Measurements from ENCODE around the gene SMIM9.

SMIM9 gene

DNA sequence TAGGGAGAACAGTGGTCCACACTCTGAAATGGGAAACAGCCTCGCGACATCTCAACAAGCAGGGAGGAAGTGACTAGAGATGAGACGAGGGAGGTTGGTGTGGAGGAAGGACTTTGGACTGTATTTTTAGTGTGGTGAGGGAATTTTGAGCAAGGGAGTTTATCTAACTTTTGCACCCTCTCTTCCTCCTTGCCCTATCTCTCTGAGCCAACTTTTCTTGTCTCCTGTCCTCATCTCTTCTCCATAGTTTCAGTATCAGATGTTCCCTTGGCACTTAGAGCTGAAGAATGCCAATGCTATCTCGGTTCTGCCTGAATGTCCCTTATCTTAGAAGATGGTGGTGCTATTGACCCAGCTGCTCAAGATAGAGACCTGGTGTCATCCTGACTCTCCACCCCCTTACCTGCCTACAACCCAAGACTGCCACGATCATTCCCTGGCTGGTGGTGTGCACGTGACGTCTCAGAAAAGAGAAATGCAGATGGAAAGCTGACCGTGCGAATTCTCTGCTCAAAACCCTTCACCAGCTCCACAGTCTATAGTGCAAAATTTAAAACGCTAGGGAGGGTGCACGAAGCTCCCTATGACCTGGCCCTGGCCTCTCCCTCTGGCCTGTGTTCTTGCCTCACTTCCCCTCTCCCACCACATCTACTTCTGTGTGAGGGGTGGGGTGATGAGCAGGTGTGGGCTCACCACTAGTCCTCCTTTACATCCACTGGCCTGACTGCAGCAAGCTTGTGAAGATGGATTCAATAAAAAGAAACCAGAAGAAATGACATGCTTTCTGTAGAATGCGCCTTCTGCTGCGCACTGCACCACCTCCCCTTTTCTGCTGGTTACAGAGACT lies 50.1 kb downstream of the SMIM9 start:
- Histone ChIP-seq H3K9me3 (ENCODE audit: insufficient read depth, low read length) (no peaks in the 10 kb centered on the region), H2AFZ (ENCODE audit: low read depth, low read length) (no peak overlapping the region), H3K27ac (ENCODE audit: low read length) (no peak overlapping the region), H3K4me3 (ENCODE audit: low read length) (no peak overlapping the region), H3K27me3 (ENCODE audit: low read depth, low read length) (no peaks in the 10 kb centered on the region), H3K4me1 (ENCODE audit: low read length) (no peaks in the 10 kb centered on the region), H3K36me3 (replicated peaks; ENCODE audit: low read depth, low read length) (peaks cover 2% of the 10 kb centered on the region), H3K9ac (ENCODE audit: low read length) (no peak overlapping the region), H3K79me2 (ENCODE audit: low read length) (no peaks in the 10 kb centered on the region), H3K4me2 (ENCODE audit: low read length) (no peak overlapping the region), H4K20me1 (ENCODE audit: insufficient read depth, low read length) (no peaks in the 10 kb centered on the region)
- TF ChIP-seq EZH2phosphoT487 (IDR thresholded peaks at IDR 0.05; ENCODE audit: low read depth) = no peak
- TF ChIP-seq CTCF (IDR thresholded peaks at IDR 0.05; ENCODE audit: low read depth, low read length) = no peak

DNA sequence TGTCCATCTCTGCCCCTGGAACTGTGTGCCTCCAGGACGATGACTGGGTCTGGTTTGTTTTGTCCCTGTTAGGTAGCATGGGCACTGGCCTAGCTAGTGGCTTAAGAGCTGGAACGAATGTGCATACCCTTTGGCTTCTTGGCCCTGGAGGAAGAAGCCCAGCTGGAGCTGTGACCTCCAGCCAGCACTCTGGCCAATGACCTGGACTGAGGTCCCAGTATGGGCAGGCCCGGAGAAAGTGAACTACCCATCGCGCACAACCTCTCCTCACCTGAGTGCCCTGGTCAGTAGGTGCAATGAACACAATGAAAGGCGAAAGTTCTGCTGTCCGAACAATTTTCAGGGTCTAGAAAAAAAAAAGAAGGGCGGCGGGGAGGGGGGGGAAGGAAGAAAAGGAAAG lies 53.5 kb downstream of the SMIM9 start:
- H3K4me1 ChIP-seq (ENCODE audit: low read length) = no peaks in the 10 kb centered on the region
- H3K36me3 ChIP-seq (replicated peaks; ENCODE audit: low read depth, low read length) = peaks cover 15% of the 10 kb centered on the region
- 0 out of 2 replicates have a peak, but pooled peaks cover 9% of the 10 kb centered on the region for H4K20me1 ChIP-seq (ENCODE audit: insufficient read depth, low read length)
- H3K79me2 ChIP-seq (ENCODE audit: low read length) = no peaks in the 10 kb centered on the region
- no peak overlapping the region for H3K27ac ChIP-seq (ENCODE audit: low read length)
- H3K4me3 ChIP-seq (ENCODE audit: low read length) = no peak overlapping the region
- no peak overlapping the region for H2AFZ ChIP-seq (ENCODE audit: low read depth, low read length)
- no peak overlapping the region for H3K4me2 ChIP-seq (ENCODE audit: low read length)
- no peak overlapping the region for H3K9ac ChIP-seq (ENCODE audit: low read length)
- no peaks in the 10 kb centered on the region for H3K27me3 ChIP-seq (ENCODE audit: low read depth, low read length)
- H3K9me3 ChIP-seq (ENCODE audit: insufficient read depth, low read length) = no peaks in the 10 kb centered on the region
- TF ChIP-seq CTCF (IDR thresholded peaks at IDR 0.05; ENCODE audit: low read depth, low read length) (no peak), EZH2phosphoT487 (IDR thresholded peaks at IDR 0.05; ENCODE audit: low read depth) (no peak)

DNA sequence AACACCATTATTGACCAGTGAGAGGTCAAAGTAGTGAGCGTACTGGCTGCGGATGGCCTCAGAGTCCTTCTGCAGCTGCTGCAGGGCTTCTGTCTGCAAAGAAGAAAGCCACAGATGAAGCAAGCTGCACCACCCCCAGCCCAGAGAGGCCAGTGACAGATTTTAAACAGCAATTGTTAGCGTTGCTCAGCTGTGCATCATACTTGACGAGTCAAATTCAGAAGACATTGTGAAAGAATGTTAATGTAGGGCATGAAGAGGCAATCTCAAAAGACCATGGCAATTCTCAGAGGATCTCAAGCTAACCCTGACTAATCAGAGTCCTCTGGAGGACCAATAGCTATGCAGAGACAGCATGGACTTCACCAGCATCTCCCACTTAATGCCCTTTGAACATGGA lies 55.2 kb downstream of the SMIM9 start:
- no peaks in the 10 kb centered on the region for H3K79me2 ChIP-seq (ENCODE audit: low read length)
- H3K36me3 ChIP-seq (replicated peaks; ENCODE audit: low read depth, low read length) = peaks cover 31% of the 10 kb centered on the region
- H3K9me3 ChIP-seq (ENCODE audit: insufficient read depth, low read length) = no peaks in the 10 kb centered on the region
- TF ChIP-seq CTCF (IDR thresholded peaks at IDR 0.05; ENCODE audit: low read depth, low read length) (no peak), EZH2phosphoT487 (IDR thresholded peaks at IDR 0.05; ENCODE audit: low read depth) (no peak)
- no peak overlapping the region for H3K4me3 ChIP-seq (ENCODE audit: low read length)
- no peak overlapping the region for H3K27ac ChIP-seq (ENCODE audit: low read length)
- no peak overlapping the region for H3K9ac ChIP-seq (ENCODE audit: low read length)
- no peak overlapping the region for H2AFZ ChIP-seq (ENCODE audit: low read depth, low read length)
- no peak overlapping the region for H3K4me2 ChIP-seq (ENCODE audit: low read length)
- H3K27me3 ChIP-seq (ENCODE audit: low read depth, low read length) = no peaks in the 10 kb centered on the region
- H4K20me1 ChIP-seq (ENCODE audit: insufficient read depth, low read length) = 0 out of 2 replicates have a peak, but pooled peaks cover 9% of the 10 kb centered on the region
- no peaks in the 10 kb centered on the region for H3K4me1 ChIP-seq (ENCODE audit: low read length)

DNA sequence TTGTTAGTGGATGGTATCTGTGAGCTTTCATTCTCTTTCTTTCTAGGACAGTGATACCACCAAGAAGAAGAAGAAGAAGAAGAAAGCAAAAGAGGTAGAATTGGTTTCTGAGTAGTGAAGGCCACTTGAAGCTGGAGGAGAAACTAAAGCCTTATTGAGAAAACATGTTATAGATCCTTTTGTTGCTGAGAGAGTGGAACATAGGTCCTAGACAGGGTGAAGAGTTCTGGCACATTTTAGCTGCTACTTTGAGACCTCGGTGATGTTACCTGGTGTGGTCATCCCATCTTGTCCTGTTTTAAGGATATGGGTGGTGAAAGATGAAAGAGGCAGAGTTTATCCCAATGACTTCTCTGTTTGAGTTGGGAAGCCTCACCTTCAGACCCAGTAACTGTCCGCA lies 57.7 kb downstream of the SMIM9 start:
- peaks cover 43% of the 10 kb centered on the region for H3K36me3 ChIP-seq (replicated peaks; ENCODE audit: low read depth, low read length)
- H3K27ac ChIP-seq (ENCODE audit: low read length) = no peak overlapping the region
- H3K27me3 ChIP-seq (ENCODE audit: low read depth, low read length) = no peaks in the 10 kb centered on the region
- no peak overlapping the region for H3K4me2 ChIP-seq (ENCODE audit: low read length)
- no peaks in the 10 kb centered on the region for H3K9me3 ChIP-seq (ENCODE audit: insufficient read depth, low read length)
- H3K9ac ChIP-seq (ENCODE audit: low read length) = no peak overlapping the region
- no peak overlapping the region for H3K4me3 ChIP-seq (ENCODE audit: low read length)
- TF ChIP-seq CTCF (IDR thresholded peaks at IDR 0.05; ENCODE audit: low read depth, low read length) (no peak), EZH2phosphoT487 (IDR thresholded peaks at IDR 0.05; ENCODE audit: low read depth) (no peak)
- no peaks in the 10 kb centered on the region for H3K4me1 ChIP-seq (ENCODE audit: low read length)
- no peak overlapping the region for H2AFZ ChIP-seq (ENCODE audit: low read depth, low read length)
- 0 out of 2 replicates have a peak, but pooled peaks cover 4% of the 10 kb centered on the region for H3K79me2 ChIP-seq (ENCODE audit: low read length)
- H4K20me1 ChIP-seq (ENCODE audit: insufficient read depth, low read length) = 0 out of 2 replicates have a peak, but pooled peaks cover 9% of the 10 kb centered on the region
